ENCODE results near the gene GOLGA8G.
"Not testable (repeated sequence)": the region's sequence is repeated elsewhere in the genome, so short reads cannot be mapped to it uniquely, and the experiment has no call there.

GOLGA8G gene, protein sequence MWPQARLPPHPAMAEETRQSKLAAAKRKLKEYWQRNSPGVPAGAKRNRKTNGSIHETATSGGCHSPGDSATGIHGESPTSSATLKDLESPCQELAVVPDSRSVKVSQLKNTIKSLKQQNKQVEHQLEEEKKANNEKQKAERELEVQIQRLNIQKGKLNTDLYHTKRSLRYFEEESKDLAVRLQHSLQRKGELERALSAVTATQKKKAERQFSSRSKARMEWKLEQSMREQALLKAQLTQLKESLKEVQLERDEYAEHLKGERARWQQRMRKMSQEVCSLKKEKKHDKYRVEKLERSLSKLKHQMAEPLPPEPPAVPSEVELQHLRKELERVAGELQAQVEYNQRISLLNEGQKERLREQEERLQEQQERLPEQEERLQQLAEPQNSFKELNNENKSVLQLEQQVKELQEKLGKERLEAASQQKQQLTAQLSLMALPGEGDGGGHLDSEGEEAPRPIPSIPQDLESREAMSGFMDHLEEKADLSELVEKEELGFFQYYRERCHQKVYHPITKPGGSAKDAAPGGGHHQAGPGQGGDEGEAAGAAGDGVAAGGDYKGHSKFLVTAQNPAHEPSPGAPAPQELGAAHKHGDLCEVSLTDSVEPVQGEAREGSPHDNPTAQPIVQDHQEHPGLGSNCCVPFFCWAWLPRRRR

DNA sequence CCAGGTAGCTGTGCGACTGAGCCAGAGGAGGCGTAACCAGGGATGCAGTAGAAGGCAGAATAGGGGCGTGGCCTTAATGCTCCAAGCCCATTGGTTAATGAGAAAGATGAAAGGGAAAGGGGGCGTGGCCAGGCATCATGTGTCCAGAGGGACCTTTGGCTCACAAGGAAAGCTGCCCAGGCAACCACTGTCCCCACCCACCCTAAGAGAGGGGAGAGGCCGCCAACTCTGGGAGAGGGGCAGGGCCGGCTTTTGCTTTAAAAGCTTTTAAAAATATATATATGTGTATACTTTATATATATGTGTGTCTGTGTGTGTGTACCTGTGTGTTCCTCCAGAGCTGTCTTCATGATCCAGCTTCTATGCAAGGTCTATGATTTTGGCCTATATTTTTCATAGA, at the start of gene GOLGA8G:
Gene GOLGA8G, minus strand, starts transcription at position 18 of the 400 bp plus-strand sequence. CDS start 62 bp downstream, outside the sequence.
- not testable (repeated sequence) for DNase-seq

DNA sequence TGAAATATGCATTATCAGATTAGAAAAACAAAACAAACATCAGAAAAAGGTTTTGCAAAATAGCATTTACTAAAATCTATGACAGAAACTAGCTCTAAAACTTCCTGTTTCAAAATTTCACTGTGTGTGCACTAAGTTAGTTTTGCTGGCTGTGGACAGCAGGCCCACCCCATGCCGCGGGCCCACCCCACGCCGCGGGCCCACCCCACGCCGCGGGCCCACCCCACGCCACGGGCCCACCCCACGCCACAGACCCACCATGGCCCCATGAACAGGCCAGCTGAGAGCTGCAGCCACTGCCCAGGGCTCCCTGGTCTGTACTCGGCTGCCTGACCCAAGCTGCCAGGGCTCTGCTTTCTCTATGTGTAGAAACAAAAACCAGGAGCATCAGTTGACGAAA, 40.6 kb upstream of the GOLGA8G start:
- not testable (repeated sequence) for DNase-seq

DNA sequence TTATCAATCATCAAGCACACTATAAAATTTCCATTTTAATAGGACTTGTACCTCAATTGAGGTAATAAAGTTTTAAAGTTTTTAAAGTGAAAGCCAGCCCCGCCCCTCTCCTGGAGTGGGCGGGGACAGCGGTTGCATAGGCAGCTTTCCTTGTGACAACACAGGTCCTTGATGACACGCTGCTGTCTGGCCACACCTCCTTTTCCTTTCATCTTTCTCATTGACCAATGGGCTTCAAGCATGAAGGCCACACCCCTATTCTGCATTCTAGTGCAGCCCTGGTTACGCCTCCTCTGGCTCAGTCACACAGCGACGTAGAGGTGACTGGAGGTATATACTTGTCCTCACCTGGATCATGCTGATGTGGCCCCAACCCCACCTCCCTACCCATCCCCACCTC, 20.5 kb upstream of the GOLGA8G start, which contains the start of gene GOLGA6L25:
Gene GOLGA6L25, plus strand, starts transcription at position 301 of the 400 bp plus-strand sequence. Its CDS starts 61 bp downstream, at position 362.
- not testable (repeated sequence) for DNase-seq

DNA sequence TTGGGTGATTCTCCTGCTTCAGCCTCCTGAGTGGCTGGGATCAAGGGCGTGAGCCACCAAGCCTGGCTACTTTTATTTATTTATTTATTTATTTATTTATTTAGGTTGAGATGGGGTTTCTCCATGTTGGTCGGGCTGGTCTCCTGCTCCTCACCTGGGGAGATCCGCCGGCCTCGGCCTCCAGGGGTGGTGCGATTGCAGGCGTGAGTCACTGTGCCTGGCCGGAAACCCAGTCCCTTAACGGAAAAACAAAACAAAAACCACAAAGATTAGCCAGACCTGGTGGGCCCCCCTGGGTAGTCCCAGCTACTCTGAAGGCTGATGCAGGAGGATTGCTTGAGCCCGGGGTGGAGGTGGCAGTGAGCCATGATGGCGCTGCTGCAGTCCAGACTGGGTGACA, 17.6 kb downstream of the GOLGA8G start:
- not testable (repeated sequence) for DNase-seq

DNA sequence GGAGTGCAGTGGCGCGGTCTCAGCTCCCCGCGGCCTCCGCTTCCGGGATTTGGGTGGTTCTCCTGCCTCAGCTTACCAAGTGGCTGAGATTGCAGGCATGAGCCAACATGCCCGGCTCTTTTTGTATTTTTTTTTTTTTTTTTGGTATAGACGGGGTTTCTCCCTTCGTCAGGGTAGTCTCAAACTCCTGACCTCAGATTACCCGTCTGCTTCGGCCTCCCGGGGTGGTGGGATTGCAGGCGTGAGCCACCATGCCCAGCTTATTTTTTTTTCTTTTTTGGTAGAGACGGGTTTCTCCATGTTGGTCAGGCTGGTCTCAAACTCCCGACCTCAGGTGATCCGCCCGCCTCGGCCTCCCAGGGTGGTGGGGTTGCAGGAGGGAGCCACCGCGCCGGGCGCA, 18.6 kb downstream of the GOLGA8G start:
- not testable (repeated sequence) for DNase-seq

DNA sequence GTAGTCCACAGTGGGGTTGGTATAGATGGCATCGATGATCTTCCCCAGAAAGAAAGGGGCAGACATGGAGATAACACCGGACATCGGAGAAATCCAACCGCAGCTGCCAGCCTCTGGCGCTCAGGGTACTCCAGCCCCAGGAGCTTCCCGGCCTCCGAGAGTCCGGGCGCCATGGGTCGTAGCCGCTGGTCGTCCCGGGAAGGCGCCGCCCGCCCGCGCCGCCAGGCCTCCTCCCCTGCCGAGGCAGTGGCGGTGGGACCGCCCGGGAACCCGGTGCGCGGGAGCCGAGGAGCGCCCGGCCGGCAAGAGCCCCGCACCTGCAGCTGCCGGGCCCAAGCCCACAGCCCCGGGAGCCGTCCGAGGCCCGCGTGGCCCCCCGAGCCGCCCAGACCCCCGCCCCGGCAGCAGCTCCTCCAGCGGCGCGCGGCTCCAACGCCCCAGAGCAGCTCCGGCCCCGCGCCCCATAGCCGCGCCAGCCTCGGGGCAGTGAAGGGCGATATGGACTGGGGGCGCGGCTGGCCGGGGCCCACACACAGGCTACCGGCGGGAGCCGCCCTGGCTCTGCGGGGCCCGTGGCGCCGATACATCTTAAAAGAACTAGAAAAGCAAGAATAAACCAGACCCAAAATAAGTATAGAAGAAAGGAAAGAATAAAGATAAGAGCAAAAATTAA, 24.4 kb downstream of the GOLGA8G start:
- DNase-seq = not testable (repeated sequence)

DNA sequence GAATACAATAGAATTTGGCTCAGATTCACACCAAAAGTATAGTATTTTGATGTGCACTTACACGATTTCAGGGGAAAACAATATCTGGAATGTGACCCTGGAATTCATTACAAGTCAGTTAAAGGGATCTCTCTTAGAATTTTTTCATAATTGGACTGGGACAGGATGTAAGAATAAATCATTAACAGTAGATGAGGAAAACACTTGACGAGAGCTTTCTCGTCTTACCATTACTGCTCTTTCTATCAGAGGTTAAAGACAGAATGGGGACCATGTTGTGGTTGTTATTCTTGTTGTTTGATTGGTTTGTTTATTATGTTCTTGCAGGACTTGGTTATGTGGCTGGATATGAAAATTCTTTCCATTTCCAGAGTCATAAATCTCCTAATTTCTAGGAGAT, 51.4 kb downstream of the GOLGA8G start:
- DNase-seq = not testable (repeated sequence)

Data from activated CD8-positive, alpha-beta memory T cell treated with anti-CD3 and anti-CD28 coated beads, Interleukin-2, amount 50 U/mL, for 48 hours (primary cell).